GM21529 (cell line): ENCODE measurements around the gene CCDC102B.
"Not testable (repeated sequence)": the region's sequence is repeated elsewhere in the genome, so short reads cannot be mapped to it uniquely, and the experiment has no call there.

Source experiments
- ATAC-seq: cut with Tn5 transposase; IDR thresholded peaks from one replicate; pipeline ENCODE4 v1.9.1; 2021; ENCODE audit not compliant: unreplicated experiment

Gene CCDC102B

GRCh38 chr18:68897286-68897685 is 99.4 kb downstream of the CCDC102B start:
- ATAC-seq: no peak

GRCh38 chr18:68909579-68909978 is 111.7 kb downstream of the CCDC102B start:
- ATAC-seq: no peak

GRCh38 chr18:68915061-68915460 is 117.2 kb downstream of the CCDC102B start:
- no peak for ATAC-seq

- no peak for ATAC-seq
These were observed 118.9 kb downstream of the CCDC102B start for GRCh38 chr18:68916734-68917133.

GRCh38 chr18:68918216-68918615 is 120.3 kb downstream of the CCDC102B start:
- no peak for ATAC-seq

GRCh38 chr18:68919900-68920299 is 122.0 kb downstream of the CCDC102B start:
- no peak for ATAC-seq

GRCh38 chr18:68922392-68922791 is 124.5 kb downstream of the CCDC102B start:
- no peak for ATAC-seq

GRCh38 chr18:68925268-68925667 is 127.4 kb downstream of the CCDC102B start:
- peak; percentile 90 for ATAC-seq

GRCh38 chr18:68928762-68929675 is 131.1 kb downstream of the CCDC102B start:
- ATAC-seq: no peak

GRCh38 chr18:68935686-68936085 is 137.8 kb downstream of the CCDC102B start:
- ATAC-seq: no peak

- ATAC-seq: peak; percentile 80
These were observed 139.2 kb downstream of the CCDC102B start for GRCh38 chr18:68937029-68937599.

GRCh38 chr18:68940039-68940438 is 142.2 kb downstream of the CCDC102B start:
- ATAC-seq: no peak

GRCh38 chr18:68940754-68941153 is 142.9 kb downstream of the CCDC102B start:
- no peak for ATAC-seq

GRCh38 chr18:68942230-68942629 is 144.3 kb downstream of the CCDC102B start:
- no peak for ATAC-seq

- not testable (repeated sequence) for ATAC-seq
These were observed 146.0 kb downstream of the CCDC102B start for GRCh38 chr18:68943861-68944260.

- no peak for ATAC-seq
These were observed 146.4 kb downstream of the CCDC102B start for GRCh38 chr18:68944330-68944729.

GRCh38 chr18:68944826-68945225 is 146.9 kb downstream of the CCDC102B start:
- no peak for ATAC-seq

GRCh38 chr18:68948622-68949021 is 150.7 kb downstream of the CCDC102B start:
- ATAC-seq: no peak

- ATAC-seq: no peak
These were observed 156.9 kb downstream of the CCDC102B start for GRCh38 chr18:68954738-68955137.

- no peak for ATAC-seq
These were observed 158.8 kb downstream of the CCDC102B start for GRCh38 chr18:68956650-68957049.

- ATAC-seq: no peak
These were observed 162.5 kb downstream of the CCDC102B start for GRCh38 chr18:68960355-68960754.

- no peak for ATAC-seq
These were observed 164.7 kb downstream of the CCDC102B start for GRCh38 chr18:68962623-68963022.
